Breast epithelium (tissue), 4 donors: Measurements from ENCODE around the gene ADH1C. TPM values are rescaled to one million over a fixed set of nuclear protein-coding genes. Genes with fewer than 3 reads are reported as not detected.

Source experiments
- DNase-seq, 2 donors: peaks; one replicate each; pipeline ENCODE4 v3.0.0-alpha.2; 2019; ENCODE audit warnings: low spot score in 2 of 2
- H3K27ac ChIP-seq, 2 donors: fragments of 200-600 bp; sonication (generic) in 1 of 2; one replicate each; pipeline ENCODE4 v1.5.1; 2016 to 2019; ENCODE audit warnings: mild to moderate bottlenecking in 1 of 2
- H3K27me3 ChIP-seq, 2 donors: fragments of 200-600 bp; sonication (generic) in 1 of 2; one replicate each; pipeline versions ENCODE4 v1.5.1 to v1.6.0; 2017 to 2019; ENCODE audit warnings: control low read depth in 1 of 2, mild to moderate bottlenecking in 1 of 2
- H3K36me3 ChIP-seq: fragments of 200-600 bp; one replicate; pipeline ENCODE4 v1.5.1; 2019
- H3K4me1 ChIP-seq, 2 donors: fragments of 200-600 bp; sonication (generic); one replicate each; pipeline ENCODE4 v1.5.1; 2016 to 2019; ENCODE audit warnings: control low read depth in 1 of 2
- H3K4me3 ChIP-seq, 3 donors: fragments of 200-600 bp; sonication (generic); 1 replicate in 2 of 3; 2 replicates in 1 of 3; pipeline ENCODE4 v1.5.1; 2016 to 2019; ENCODE audit warnings: mild to moderate bottlenecking in 3 of 3, moderate library complexity in 2 of 3
- H3K9me3 ChIP-seq, 2 donors: fragments of 200-600 bp; sonication (generic) in 1 of 2; one replicate each; pipeline ENCODE4 v1.5.1; 2016 to 2019; ENCODE audit warnings: control low read depth in 1 of 2
- CTCF ChIP-seq, 3 donors: fragments of 450-650 bp; IDR thresholded peaks; one replicate each; pipeline ENCODE4 v1.5.1; 2016 to 2017; ENCODE audit warnings: antibody characterized with exemption in 3 of 3, mild to moderate bottlenecking in 3 of 3, moderate library complexity in 3 of 3
- POLR2A ChIP-seq: fragments of 450-650 bp; IDR thresholded peaks from one replicate; pipeline ENCODE4 v1.6.1; 2016; ENCODE audit warnings: antibody characterized with exemption, mild to moderate bottlenecking, moderate library complexity
- POLR2AphosphoS5 ChIP-seq, 3 donors: sonication (generic); formaldehyde crosslinking; IDR thresholded peaks; one replicate each; pipeline ENCODE4 v1.6.1; 2017; ENCODE audit warnings: antibody characterized with exemption in 3 of 3
- intact Hi-C: fragments of 100-400 bp; cut with DNase I; formaldehyde crosslinking; loops from one replicate; pipeline ENCODE4 v1.15.1; 2023; ENCODE audit warnings: low total_unique reads
- total RNA-seq, 3 donors: library from RNA; depleted of rRNA; stranded (reverse); fragments of >200 nt; gene quantifications; one replicate each; pipeline ENCODE4 v1.1.0, GENCODE V29; 2016

The ADH1C gene
- total RNA-seq, 3 donors from 2014 or later = 8.8 to 50.1 (median 31.8) TPM

- H3K27ac ChIP-seq = peak overlapping the region in 1 of 2 donors; percentile 10
- no peaks in the 10 kb centered on the region for H3K36me3 ChIP-seq
- DNase-seq = no peak
- H3K27me3 ChIP-seq = no peaks in the 10 kb centered on the region
- no peak for TF ChIP-seq CTCF (IDR thresholded peaks at IDR 0.05)
- peak in 2 of 3 donors; percentile 16 to 21 for TF ChIP-seq POLR2AphosphoS5 (IDR thresholded peaks at IDR 0.05)
- intact Hi-C loops = no loop called here
- peak overlapping the region in 2 of 3 donors; percentile 40 to 45 for H3K4me3 ChIP-seq
- no peaks in the 10 kb centered on the region for H3K4me1 ChIP-seq
- H3K9me3 ChIP-seq = no peaks in the 10 kb centered on the region
Observed at GRCh38 chr4:99315839-99316238, 36.7 kb downstream of the ADH1C start.

DNA sequence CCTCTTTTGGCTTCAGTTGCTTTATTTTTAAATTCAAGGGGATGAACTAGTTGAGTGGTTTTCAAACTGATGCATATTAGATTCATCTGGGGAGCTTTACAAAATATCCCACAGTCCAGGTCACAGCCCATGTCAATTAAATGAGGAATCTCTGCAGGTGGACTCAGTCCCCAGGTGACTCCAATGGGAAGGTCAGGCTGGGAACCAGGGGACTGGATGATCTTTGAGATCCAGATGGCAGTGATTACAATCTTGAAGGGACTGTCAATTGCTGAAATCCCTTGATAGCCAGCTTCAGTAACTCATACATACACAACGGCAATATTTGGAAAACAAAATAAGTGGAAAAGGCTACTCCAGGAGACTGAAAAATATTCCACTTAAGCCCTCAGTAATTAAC, 38.3 kb downstream of the ADH1C start:
- peak overlapping the region in 1 of 2 donors; percentile 30 for H3K27ac ChIP-seq
- TF ChIP-seq CTCF (IDR thresholded peaks at IDR 0.05) (no peak), POLR2AphosphoS5 (IDR thresholded peaks at IDR 0.05) (no peak), POLR2A (no peak)
- no peaks in the 10 kb centered on the region for H3K36me3 ChIP-seq

DNA sequence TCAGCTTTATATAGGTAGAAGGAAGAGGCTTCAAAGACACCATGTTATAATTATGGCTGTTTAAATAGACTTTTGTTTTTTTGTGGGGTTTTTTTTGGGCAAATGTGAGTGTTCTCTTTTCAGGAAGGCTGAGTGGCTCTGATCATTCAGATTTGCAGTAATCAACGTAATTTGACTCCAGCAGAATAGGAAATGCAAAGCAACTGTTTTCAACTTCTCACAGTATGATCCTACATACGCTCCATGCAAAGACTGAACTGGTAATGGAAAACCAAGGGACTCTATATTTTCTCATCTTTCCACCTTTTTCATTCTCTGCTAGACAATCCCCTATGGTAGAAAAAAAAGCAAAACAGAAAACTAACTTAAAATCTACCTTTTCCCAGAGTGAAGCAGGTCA, 42.2 kb downstream of the ADH1C start:
- H3K27ac ChIP-seq = no peak overlapping the region
- intact Hi-C loops = no loop called here
- H3K4me1 ChIP-seq = no peaks in the 10 kb centered on the region
- TF ChIP-seq POLR2A = no peak
- no peak for TF ChIP-seq POLR2AphosphoS5 (IDR thresholded peaks at IDR 0.05)
- TF ChIP-seq CTCF (IDR thresholded peaks at IDR 0.05) = no peak
- H3K4me3 ChIP-seq = no peak overlapping the region
- no peaks in the 10 kb centered on the region for H3K9me3 ChIP-seq
- H3K27me3 ChIP-seq = no peaks in the 10 kb centered on the region
- no peaks in the 10 kb centered on the region for H3K36me3 ChIP-seq
- DNase-seq = no peak

More for the DNA sequence above, 38.3 kb downstream of the ADH1C start:
- H3K9me3 ChIP-seq = no peaks in the 10 kb centered on the region
- H3K4me1 ChIP-seq = no peaks in the 10 kb centered on the region
- no peak for DNase-seq
- no peaks in the 10 kb centered on the region for H3K27me3 ChIP-seq
- intact Hi-C loops = no loop called here
- peak overlapping the region in 1 of 3 donors; percentile 15 for H3K4me3 ChIP-seq

DNA sequence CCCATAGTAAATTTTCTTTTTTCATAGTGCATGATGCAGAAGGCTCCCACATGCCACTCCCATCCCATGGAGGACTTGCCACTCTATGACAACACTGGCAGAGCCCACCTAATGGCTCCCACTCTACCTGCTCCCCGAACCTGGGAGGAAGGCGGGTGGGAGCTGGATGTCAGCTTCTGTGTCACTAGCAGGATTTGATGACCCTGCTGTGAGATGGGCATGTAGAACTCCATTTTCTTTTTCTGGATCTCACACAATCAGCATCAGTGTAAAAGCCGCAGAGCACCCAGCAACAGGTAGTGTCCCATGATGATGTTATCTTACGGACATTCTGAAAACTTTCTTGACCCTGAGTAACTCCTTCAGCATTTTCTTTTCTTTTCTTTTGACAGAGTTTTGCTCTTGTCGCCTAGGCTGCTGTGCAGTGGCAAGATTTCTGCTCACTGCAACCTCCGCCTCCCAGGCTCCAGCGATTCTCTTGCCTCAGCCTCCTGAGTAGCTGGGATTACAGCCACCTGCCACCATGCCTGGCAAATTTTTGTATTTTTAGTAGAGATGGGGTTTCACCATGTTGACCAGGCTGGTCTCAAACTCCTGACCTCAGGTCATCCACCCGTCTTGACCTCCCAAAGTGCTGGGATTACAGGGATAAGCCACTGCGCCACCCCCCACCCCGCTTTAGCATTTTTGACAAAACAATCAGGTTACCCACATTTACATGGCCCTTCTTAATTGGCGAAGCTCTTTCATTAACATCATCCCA, 46.7 kb downstream of the ADH1C start:
- H3K36me3 ChIP-seq = no peaks in the 10 kb centered on the region
- intact Hi-C loops = no loop called here
- H3K27me3 ChIP-seq = no peaks in the 10 kb centered on the region
- TF ChIP-seq CTCF (IDR thresholded peaks at IDR 0.05) = no peak
- TF ChIP-seq POLR2AphosphoS5 (IDR thresholded peaks at IDR 0.05) = peak in 2 of 3 donors; percentile 54 to 65
- no peak for TF ChIP-seq POLR2A
- no peak for DNase-seq
- H3K27ac ChIP-seq = no peak overlapping the region
- no peak overlapping the region for H3K4me3 ChIP-seq
- no peaks in the 10 kb centered on the region for H3K4me1 ChIP-seq
- no peaks in the 10 kb centered on the region for H3K9me3 ChIP-seq

DNA sequence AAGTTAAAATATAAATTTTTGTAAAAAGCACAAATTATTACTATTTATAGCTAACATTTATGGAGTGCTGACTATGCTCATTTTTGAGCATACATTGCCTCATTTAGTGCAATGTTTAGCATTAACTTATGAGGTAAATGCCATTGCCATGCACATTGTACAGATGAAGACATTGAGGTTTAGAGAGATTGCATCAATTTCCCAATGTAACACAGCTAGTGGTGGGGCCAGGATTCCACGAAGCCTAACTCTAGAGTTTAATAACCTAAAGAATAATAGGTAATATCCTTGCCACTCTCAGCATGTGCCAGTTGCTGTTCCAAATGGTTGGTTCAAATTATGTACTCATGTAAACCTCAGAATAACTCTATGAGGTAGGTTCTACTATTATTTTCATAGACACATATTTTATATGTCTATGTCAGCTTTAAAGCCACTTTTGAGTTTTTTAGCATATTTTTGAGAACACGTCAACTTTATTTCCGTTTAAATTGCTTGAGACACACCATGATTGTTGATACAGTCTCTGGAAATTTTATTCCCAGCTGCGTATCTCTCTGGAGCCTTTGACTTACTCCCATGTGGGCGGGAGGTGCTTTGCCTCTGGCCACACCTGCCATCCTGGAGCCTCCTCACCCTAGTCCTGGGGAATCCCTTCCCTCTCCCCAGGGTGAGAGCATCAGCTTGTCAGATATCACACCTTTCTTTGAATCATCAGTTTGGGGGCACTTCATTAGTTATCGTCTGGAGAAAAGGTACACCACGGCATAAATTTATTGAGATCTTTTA, 51.0 kb downstream of the ADH1C start:
- Histone ChIP-seq H3K27ac (peak overlapping the region; percentile 14 to 66), H3K4me1 (no peaks in the 10 kb centered on the region), H3K4me3 (no peak overlapping the region), H3K36me3 (no peaks in the 10 kb centered on the region), H3K9me3 (peaks cover 0 to 11% of the 10 kb centered on the region in 2 donors), H3K27me3 (no peaks in the 10 kb centered on the region)
- TF ChIP-seq POLR2A (no peak), POLR2AphosphoS5 (IDR thresholded peaks at IDR 0.05) (no peak), CTCF (IDR thresholded peaks at IDR 0.05) (no peak)
- intact Hi-C loops = no loop called here
- no peak for DNase-seq
